ENCODE measurements around the gene PLEKHA7. TPM values are rescaled to one million over a fixed set of nuclear protein-coding genes. Genes with fewer than 3 reads are reported as not detected.
"Not testable (repeated sequence)": the region's sequence is repeated elsewhere in the genome, so short reads cannot be mapped to it uniquely, and the experiment has no call there.

Gene PLEKHA7
- total RNA-seq, 1 experiment from 2014 or later, result 7.2 TPM

DNA sequence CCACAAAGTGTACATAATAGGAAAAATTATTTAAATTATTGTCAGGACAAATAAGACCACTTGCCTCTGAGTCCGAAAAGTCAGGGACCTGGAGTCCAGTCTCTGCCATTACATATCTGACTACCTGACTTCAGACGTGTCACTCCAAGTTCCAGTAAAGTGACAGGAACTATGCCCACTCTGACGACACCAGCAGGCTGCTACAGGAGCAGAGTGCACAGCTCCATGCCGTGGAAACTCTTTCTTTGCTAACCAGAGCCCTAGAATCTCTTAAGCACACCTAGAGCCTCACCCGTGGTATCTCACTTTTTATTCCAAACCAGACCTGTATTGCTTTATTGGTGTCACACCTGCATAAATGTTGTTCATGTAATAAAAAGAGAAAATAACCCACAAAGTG is 93.7 kb downstream of the PLEKHA7 start (continued):
- TF ChIP-seq, protein P1, sequence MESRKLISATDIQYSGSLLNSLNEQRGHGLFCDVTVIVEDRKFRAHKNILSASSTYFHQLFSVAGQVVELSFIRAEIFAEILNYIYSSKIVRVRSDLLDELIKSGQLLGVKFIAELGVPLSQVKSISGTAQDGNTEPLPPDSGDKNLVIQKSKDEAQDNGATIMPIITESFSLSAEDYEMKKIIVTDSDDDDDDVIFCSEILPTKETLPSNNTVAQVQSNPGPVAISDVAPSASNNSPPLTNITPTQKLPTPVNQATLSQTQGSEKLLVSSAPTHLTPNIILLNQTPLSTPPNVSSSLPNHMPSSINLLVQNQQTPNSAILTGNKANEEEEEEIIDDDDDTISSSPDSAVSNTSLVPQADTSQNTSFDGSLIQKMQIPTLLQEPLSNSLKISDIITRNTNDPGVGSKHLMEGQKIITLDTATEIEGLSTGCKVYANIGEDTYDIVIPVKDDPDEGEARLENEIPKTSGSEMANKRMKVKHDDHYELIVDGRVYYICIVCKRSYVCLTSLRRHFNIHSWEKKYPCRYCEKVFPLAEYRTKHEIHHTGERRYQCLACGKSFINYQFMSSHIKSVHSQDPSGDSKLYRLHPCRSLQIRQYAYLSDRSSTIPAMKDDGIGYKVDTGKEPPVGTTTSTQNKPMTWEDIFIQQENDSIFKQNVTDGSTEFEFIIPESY (IDR thresholded peaks at IDR 0.05; ENCODE audit: extremely low read depth, insufficient replicate concordance, low read length), result no peak
- TF ChIP-seq SRF (IDR thresholded peaks at IDR 0.05; ENCODE audit: low read depth), result no peak
- no peak for TF ChIP-seq EZH2 (IDR thresholded peaks at IDR 0.05)
- TF ChIP-seq YY1 (IDR thresholded peaks at IDR 0.05; ENCODE audit: extremely low read depth, insufficient replicate concordance, low read depth, low read length), result no peak
- no peak for TF ChIP-seq EZH2phosphoT487 (IDR thresholded peaks at IDR 0.05; ENCODE audit: borderline replicate concordance)

DNA sequence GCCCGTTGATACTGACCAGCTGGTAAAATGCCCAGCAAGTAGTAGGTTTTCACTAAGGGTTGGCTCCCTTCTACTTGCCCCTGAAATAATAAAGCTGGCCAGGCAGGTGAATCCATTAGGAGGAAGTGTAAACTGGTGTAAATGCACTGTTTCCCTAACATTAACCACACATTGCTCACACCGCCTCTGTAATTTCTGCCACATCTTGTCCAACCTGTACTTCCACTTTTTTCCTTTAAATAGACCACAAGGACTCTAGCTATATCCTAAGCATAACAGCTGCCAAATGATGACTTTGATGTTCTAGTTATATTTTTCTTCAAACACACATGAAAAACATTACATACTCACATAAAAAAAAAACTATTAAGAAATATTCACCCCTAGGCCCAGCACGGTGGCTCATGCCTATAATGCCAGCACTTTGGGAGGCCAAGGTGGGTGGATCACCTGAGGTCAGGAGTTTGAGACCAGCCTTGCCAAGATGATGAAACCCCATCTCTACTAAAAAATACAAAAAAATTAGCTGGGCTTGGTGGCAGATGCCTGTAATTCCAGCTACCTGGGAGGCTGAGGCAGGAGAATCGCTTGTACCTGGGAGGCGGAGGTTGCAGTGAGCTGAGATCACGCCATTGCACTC is 95.6 kb downstream of the PLEKHA7 start:
- H3K4me2 ChIP-seq (ENCODE audit: low read length), result peak overlapping the region; percentile 73
- H3K27me3 ChIP-seq (ENCODE audit: insufficient read depth, low read length); RAD21 ChIA-PET (ENCODE audit: low non-redundant PET in 1 of 2, low total read pairs in 2 of 2, uncharacterized antibody in 2 of 2, unreplicated experiment in 2 of 2); BruUV-seq (replicated peaks); H3K9me2 ChIP-seq (ENCODE audit: insufficient read depth); H3K36me3 ChIP-seq (ENCODE audit: control insufficient read depth in 1 of 2, insufficient read depth in 2 of 2, low read length in 2 of 2); H3K9me3 ChIP-seq (ENCODE audit: control insufficient read depth in 1 of 2, insufficient read depth in 1 of 2, low read depth in 1 of 2, low read length in 2 of 2); H4K20me1 ChIP-seq (ENCODE audit: insufficient read depth); H2AFZ ChIP-seq (ENCODE audit: low read depth, low read length, poor library complexity, severe bottlenecking); H3K27ac ChIP-seq (ENCODE audit: low read depth, low read length); intact Hi-C loops (cut with micrococcal nuclease); H3K79me2 ChIP-seq (ENCODE audit: insufficient read depth, low read length): not testable (repeated sequence)
- POLR2A ChIA-PET, result interaction anchor here (1.2 kb wide), 1 partner anchor 159 kb away, joined by 4 read pairs; the partner anchor contains the start of gene RPS13
- peak; percentile 73 for DNase-seq (ENCODE audit: low read depth, low spot score)
- H3K4me1 ChIP-seq (ENCODE audit: control insufficient read depth in 1 of 2, insufficient read depth in 2 of 2, low read length in 2 of 2), result peaks cover 36 to 43% of the 10 kb centered on the region in 2 experiments
- peak; percentile 74 for ATAC-seq
- CTCF ChIA-PET, result interaction anchor here (0.7 to 2.0 kb wide), 3 partner anchors 15 to 133 kb away, joined by 3 to 7 read pairs (median 4); no protein-coding TSS in a partner anchor
- peak overlapping the region in 1 of 2 experiments; percentile 22; a peak in 2 of 4 replicates for H3K4me3 ChIP-seq (replicated peaks in 1 of 2; ENCODE audit: low read depth in 1 of 2, low read length in 2 of 2)
- H3K9ac ChIP-seq (ENCODE audit: low read length), result peak overlapping the region; percentile 19; the same call in 1 of the 2 replicates
- TF ChIP-seq CBX3 (IDR thresholded peaks at IDR 0.05; ENCODE audit: low read depth) (peak; percentile 93), JUND (IDR thresholded peaks at IDR 0.05) (peak; percentile 83), POLR2AphosphoS5 (IDR thresholded peaks at IDR 0.05; ENCODE audit: low read depth, low read length) (peak; percentile 43; the same call in 1 of the 2 replicates), SP1 (IDR thresholded peaks at IDR 0.05; ENCODE audit: low read depth) (peak; percentile 93), FOSL1 (IDR thresholded peaks at IDR 0.05; ENCODE audit: low read depth) (peak; percentile 46; the same call in 1 of the 2 replicates), CEBPB (IDR thresholded peaks at IDR 0.05; ENCODE audit: low read depth) (peak; percentile 86), EGR1 (IDR thresholded peaks at IDR 0.05; ENCODE audit: low read depth) (peak; percentile 66), RAD21 (IDR thresholded peaks at IDR 0.05; ENCODE audit: low read depth) (0 out of 2 replicates have a peak, but pooled peaks have one; percentile 30), SIN3A (IDR thresholded peaks at IDR 0.05; ENCODE audit: low read depth) (peak; percentile 79)
- TF ChIP-seq, protein P2, sequence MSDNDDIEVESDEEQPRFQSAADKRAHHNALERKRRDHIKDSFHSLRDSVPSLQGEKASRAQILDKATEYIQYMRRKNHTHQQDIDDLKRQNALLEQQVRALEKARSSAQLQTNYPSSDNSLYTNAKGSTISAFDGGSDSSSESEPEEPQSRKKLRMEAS (IDR thresholded peaks at IDR 0.05), result peak; percentile 74; the same call in 1 of the 2 replicates
